Transverse colon (tissue), 4 donors: Measurements from ENCODE around the gene ZFHX3.

Source experiments
- CTCF ChIP-seq, 5 experiments: fragments of 200-600 bp in 3 of 5; fragments of 450-650 bp in 2 of 5; sonication (generic) in 3 of 5; IDR thresholded peaks; 1 replicate in 2 of 5; 2 replicates in 3 of 5; pipeline ENCODE4 v1.5.1; 2016 to 2017; ENCODE audit warnings: antibody characterized with exemption in 5 of 5, inconsistent platforms in 3 of 5, mild to moderate bottlenecking in 2 of 5, moderate library complexity in 1 of 5
- EP300 ChIP-seq: sonication (generic); formaldehyde crosslinking; IDR thresholded peaks from one replicate; pipeline ENCODE4 v1.6.1; 2017; ENCODE audit warnings: antibody characterized with exemption, low read depth
- POLR2A ChIP-seq: fragments of 450-650 bp; IDR thresholded peaks from one replicate; pipeline ENCODE4 v1.6.1; 2016; ENCODE audit warnings: antibody characterized with exemption, mild to moderate bottlenecking, moderate library complexity
- POLR2AphosphoS5 ChIP-seq, 3 donors: sonication (generic); formaldehyde crosslinking; IDR thresholded peaks; one replicate each; pipeline ENCODE4 v1.6.1; 2016; ENCODE audit warnings: antibody characterized with exemption in 3 of 3

- TF ChIP-seq POLR2AphosphoS5 (IDR thresholded peaks at IDR 0.05) (no peak), EP300 (no peak), CTCF (IDR thresholded peaks at IDR 0.05) (no peak), POLR2A (no peak)
These were observed 33.2 kb downstream of the ZFHX3 start for GRCh38 chr16:73014768-73015167.
